HG03064 (cell line): Measurements from ENCODE around the gene GCAT.

Experiments used
- ATAC-seq: cut with Tn5 transposase; IDR thresholded peaks from one replicate; pipeline ENCODE4 v1.9.1; 2021; ENCODE audit warnings: low read depth; ENCODE audit not compliant: unreplicated experiment

The GCAT gene

DNA sequence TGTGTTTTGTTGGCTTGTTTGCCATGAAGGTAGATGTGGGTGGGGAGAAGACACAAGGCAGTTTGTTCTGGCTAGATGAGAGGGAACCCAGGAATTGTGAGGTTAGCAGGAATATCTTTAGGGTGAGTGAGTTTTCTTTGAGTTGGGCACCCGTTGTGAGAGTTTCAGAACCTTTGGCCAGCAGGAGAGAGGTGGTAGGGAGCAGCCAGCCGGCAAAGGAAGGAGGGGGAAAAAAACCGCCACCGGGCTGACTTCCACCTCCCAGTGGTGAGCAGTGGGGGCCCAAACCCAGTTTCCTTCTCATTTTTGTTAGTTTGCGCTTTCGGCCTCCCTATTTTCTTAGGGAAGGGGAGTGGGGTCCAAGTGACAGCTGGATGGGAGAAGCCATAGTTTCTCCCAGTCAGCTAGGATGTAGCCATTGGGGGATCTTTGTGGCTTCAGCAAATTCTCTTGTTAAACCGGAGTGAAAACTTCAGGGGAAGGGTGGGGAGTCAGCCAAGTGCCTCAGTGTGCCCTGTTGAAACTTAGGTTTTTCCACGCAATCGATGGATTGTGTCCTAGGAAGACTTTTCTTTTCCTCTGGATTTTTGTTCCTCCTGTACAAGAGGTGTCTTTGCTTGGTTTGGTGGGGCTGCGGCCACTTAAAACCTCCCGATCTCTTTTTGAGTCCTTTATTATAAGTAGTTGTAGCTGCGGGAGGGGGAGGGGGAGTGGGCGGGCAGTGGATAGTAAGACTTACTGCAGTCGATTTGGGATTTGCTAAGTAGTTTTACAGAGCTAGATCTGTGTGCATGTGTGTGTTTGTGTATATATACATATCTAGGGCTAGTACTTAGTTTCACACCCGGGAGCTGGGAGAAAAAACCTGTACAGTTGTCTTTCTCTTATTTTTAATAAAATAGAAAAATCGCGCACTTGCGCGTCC, 1.1 kb upstream of the GCAT start:
- ATAC-seq: no peak

DNA sequence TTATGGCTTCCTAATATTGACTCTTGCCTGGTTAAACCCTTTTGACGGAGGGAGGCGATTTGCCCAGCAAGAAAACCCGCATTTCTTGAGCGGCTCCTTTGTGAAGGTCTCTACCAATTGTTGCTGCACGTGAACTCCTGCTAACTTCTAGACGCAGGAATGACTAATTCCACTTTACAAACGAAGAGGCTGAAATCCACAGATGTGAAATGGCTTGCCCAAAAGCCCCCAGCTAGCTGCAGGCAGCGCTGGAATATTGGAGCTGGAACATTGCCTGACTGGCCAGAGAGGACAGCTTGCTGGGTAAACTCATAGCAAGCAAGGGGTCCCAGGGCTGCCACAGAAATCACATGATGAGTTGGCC, 542 bp downstream of the GCAT start:
- ATAC-seq: no peak

DNA sequence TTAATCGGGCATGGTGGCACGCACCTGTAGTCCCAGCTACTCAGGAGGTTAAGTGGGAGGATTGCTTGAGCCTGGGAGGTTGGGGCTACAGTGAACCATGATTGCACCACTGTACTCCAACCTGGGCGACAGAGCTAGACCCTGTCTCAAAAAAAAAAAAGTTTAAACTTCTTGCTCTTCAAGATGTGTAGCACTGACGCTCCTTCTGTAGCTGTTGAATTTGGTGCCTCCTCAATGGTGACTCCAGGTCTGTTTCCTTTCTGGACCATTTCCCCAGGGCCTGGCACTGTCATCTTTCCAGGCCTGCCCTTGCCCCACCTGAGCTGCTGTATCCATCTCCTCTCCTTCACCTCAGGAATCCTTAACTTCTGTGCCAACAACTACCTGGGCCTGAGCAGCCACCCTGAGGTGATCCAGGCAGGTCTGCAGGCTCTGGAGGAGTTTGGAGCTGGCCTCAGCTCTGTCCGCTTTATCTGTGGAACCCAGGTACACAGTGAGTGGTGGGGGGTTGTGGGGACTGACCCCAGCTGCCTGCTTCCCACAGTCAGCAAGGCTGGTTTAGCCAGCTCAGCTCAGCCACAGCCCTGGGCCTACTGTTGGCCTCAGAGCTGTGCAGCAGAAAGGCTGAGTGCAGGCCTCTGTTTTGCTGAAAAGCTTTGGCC, 2.1 kb downstream of the GCAT start:
- ATAC-seq: no peak

DNA sequence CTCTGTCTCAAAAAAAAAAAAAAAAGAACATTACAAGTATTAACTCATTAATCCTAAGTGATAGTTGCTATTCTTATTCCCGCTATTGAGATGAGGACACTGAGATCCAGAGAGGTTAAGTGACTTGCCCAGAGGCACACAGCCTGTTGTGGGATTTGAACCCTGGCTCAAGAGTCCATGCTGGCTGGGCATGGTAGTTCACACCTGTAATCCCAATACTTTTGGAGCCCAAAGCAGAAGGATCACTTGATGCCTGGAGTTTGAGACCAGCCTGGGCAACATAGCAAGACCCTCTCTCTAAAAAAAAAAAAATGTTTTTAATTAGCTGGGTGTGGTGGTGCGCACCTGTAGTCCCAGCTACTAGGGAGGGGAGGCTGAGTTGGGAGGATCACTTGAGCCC, 4.1 kb downstream of the GCAT start:
- no peak for ATAC-seq

DNA sequence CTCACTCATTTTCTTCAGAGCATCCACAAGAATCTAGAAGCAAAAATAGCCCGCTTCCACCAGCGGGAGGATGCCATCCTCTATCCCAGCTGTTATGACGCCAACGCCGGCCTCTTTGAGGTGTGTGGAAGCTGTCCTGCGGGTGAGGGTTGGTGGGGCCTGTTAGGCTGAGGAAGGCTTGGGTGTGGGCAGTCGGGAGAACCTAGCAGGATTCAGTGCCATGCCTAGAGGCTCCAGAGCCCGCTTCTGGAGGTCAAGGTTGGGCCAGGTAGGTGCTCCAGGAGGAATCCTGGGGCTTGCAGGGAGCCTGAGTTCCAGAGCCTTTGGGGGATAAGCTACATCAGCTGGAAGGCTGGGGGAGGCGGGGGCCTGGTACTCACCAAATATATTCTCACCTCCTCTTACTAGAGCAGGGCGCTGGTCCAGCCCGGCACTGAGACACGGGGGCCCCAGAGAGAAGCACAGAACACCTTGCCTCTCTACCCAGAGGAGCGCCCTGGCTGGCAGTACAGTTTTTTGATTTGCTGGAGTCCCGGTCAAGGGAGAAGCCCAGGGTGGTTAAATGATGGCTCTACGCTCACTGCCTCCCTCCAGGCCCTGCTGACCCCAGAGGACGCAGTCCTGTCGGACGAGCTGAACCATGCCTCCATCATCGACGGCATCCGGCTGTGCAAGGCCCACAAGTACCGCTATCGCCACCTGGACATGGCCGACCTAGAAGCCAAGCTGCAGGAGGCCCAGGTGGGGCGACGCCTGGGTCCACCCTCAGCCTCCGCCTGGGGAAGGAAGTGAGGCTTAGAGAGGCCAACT, 5.3 kb downstream of the GCAT start:
- ATAC-seq: no peak

DNA sequence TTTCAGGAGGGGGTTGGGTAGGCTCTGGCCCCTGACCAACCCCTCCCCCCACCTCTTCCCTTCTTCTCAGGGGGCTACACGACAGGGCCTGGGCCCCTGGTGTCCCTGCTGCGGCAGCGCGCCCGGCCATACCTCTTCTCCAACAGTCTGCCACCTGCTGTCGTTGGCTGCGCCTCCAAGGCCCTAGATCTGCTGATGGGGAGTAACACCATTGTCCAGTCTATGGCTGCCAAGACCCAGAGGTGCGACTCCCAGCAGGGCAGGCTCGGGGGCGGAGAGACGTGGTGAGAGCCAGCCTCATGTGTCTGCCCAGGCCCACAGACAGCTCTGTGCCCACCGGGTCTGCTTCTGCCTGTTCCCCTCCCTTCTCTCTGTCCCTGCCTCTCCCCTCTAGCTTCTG, 7.9 kb downstream of the GCAT start:
- no peak for ATAC-seq

DNA sequence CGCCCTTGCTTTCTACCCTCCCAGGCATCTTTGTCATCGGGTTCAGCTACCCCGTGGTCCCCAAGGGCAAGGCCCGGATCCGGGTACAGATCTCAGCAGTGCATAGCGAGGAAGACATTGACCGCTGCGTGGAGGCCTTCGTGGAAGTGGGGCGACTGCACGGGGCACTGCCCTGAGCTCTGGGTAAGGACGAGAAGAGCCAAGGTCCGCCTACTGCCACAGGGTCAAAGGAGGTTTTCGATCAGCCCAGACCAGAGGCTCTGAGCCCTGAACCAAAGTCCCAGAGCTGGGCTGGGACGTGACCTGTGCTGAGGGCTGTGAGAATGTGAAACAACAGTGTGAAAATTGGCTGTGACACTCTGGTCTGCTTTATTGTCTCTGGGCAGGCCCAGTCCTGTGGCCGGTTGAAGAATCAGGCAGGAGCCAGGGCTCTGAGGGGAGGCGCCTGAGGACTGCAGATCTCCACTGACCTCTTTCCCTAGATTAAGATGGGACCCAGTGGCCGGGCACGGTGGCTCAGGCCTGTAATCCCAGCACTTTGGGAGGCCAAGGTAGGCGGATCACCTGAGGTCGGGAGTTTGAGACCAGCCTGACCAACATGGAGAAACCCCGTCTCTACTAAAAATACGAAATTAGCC, 8.9 kb downstream of the GCAT start:
- no peak for ATAC-seq

DNA sequence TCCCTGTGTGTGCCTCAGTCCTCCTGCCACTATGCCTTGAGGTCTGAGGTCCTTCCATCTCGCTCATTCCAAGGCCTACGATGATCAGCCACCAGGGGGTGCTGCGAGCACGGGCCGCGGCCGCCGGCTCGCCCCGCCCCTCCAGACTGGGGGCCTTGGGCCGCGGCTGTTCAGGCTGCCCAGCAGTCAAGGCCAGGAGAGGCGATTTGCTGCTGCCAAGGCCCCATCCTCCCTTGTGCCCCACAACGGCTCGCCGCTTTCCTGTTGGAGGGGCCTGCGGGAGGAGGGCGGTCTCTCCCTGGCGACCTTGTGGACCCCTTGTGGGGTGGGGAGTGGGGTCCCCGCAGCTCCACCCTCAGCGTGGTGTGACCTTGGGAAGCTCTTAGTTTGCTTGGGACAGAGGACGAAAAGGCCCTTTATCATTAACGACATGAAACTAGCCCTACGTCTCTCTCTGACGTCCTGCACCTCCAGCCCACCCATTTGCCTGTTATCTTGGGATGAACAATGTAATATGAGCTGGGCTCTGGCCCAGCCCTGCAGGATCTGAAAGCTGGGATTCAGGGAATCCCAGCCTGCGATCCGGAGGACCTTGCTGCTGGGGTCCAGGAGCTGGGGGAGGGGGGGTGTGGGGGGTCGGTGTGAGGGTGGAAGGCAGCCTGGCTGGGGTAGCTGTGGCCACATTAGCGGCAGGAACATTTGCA, 10.1 kb downstream of the GCAT start:
- no peak for ATAC-seq

DNA sequence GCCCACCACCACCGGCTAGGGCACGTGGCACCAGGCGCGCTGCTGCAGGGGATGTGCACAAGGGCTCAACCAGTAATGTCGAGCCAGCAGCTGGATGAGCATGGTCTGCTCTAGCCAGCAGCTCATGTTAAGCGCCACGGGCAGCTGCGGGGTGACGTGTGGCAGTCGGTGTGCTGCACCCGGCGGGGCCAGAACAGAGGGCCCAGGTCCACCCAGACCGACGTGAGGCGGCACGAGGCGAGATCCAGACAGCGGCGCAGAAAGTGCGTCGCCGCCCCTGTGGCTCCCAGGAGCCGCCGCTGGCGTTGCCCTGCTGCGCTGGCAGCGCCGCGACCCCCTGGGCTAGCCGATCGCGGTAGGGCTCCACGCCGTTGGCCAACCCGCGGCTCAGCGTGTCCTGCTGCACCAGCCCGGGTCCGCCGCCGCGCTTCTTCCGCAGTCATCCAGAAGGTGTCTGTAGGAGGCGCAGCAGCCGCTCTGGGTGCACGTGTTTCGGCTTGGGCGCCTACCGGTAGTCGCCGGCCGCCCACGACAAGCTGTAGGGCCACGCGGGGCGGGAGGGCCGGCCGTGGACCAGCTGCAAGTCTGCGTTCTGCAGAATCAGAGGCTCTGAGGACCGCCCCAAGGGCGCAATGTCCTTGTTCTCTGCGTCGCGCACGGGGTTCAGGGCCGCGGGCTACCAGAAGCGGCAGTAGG, 10.8 kb downstream of the GCAT start:
- ATAC-seq: no peak

DNA sequence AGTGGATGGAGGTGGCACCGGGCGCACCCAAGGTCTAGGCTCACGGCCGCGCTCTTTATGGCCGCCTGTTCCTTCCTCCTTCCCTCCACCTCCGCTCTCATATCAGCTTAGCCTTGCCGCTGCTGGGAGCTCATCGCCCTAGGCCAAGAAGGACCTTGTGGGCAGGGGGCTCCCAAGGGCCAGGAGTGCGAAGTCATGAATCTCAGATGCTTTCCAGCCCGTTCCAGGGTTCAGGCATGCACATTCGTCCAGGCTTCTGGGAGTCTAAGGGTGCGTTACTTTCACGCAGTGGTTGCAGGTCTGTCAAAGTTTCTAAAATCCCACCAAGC, 11.3 kb downstream of the GCAT start:
- no peak for ATAC-seq

DNA sequence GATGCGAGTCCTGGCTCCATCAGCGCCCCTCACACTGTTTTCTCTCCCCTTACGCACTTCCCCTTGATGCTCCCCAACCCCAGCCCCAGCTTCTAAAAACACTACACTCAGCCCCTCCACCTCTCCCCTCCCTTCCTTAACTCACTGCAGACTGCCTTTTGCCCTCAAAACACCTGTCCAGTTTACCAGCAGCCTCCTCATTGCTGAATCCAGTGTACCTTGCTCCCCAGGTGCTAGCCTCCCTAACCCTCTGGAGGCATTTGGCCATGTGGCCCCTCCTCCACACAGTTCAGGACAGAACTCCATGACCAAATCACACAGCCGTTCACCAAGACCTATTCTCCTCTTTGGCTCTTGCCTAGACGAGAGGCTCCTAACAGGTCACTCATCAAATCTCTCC, 12.6 kb downstream of the GCAT start:
- ATAC-seq: no peak

DNA sequence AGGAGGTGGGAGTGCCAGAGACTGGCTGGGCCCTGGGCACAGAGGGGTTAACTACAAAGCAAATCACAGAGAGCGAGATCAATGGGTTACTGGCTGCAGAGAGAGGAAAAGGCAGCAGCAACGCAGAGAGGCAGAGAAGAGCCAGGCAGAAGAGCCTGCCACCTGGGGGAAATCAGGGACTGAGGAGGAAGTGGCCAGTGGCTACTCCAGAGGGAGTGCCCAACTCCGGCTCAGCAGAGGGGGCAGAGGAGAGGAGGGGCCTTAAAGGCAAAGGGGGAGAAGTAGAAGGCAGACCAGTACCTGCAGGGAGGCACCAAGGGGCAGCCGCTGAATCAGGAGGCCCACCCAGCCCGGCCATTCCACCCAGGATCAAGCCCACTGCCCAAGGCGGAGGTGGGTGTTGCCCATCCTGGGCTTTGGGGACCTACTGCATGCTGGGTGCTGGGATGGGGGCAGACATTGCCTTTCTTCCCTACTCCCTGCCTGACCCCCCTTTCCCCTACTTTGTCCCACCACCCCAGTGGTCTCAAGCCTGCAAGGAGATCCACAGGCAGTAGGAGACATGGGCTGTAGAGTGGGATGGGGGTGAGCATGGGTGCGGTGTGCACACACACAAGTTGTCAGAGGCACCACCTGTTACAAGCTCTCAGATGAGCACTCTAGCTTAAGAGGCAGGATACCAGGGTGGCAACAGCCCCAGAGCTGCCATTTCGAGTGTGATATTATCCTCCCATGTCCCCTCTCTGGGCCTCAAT, 14.5 kb downstream of the GCAT start:
- no peak for ATAC-seq

DNA sequence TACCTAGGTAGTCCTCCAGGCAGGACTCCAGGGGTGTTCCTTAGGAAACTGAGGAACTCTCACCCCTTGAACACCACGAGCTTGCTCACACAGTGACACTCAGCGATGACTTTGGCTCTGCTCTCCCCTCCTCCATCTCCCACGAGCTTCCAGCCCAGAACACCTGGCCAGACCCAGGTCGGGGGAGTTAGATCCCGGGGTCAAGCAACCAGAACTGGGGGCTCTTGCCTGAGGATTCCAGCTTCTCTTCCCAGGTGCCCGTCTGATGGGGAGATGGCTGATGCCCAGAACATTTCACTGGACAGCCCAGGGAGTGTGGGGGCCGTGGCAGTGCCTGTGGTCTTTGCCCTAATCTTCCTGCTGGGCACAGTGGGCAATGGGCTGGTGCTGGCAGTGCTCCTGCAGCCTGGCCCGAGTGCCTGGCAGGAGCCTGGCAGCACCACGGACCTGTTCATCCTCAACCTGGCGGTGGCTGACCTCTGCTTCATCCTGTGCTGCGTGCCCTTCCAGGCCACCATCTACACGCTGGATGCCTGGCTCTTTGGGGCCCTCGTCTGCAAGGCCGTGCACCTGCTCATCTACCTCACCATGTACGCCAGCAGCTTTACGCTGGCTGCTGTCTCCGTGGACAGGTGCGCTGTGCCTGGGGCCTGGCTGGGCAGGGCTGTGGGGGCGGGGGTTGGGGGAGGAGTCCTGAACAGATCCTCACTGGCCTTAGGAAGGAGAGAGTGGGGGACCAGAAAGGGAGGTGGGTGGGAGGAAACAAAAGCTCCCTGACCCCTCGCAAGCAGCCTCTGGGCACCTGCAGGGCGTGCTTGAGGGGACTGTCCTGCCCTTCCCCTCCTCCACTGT, 15.6 kb downstream of the GCAT start, which contains the start of gene GALR3:
Gene GALR3 (plus strand): TSS at position 249 of the 852 bp plus-strand sequence. CDS start 25 bp downstream, at position 274.
- no peak for ATAC-seq

DNA sequence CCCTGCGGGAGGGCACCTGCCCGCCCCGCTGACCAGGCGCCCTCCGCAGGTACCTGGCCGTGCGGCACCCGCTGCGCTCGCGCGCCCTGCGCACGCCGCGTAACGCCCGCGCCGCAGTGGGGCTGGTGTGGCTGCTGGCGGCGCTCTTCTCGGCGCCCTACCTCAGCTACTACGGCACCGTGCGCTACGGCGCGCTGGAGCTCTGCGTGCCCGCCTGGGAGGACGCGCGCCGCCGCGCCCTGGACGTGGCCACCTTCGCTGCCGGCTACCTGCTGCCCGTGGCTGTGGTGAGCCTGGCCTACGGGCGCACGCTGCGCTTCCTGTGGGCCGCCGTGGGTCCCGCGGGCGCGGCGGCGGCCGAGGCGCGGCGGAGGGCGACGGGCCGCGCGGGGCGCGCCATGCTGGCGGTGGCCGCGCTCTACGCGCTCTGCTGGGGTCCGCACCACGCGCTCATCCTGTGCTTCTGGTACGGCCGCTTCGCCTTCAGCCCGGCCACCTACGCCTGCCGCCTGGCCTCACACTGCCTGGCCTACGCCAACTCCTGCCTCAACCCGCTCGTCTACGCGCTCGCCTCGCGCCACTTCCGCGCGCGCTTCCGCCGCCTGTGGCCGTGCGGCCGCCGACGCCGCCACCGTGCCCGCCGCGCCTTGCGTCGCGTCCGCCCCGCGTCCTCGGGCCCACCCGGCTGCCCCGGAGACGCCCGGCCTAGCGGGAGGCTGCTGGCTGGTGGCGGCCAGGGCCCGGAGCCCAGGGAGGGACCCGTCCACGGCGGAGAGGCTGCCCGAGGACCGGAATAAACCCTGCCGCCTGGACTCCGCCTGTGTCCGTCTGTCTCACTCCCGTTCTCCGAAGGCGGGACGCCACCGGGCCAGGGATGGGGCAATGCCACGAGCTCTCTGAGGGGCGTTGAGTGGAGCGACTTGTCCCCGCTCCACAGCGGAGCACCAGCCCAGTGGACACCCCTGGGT, 17.2 kb downstream of the GCAT start:
- ATAC-seq: no peak

DNA sequence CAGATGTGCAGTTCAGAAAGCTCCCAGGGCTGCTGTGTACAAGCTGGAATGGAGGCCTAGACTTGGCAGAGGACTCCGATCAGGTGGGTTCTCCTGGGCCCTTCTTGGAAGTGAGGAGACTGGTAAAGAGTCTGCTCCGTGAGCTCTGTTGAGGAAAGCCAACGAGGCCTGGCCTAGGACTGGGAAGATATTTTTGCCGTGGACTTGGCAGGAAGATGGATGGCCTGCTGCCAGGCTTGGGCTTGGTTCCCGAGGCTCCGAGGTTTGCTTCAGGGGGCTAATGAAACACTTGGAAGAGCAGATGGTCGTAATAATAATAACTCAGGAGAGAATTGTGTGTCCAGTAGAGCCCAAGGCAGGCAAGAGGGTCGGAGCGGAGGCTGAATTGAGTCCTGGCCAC, 19.3 kb downstream of the GCAT start:
- no peak for ATAC-seq

DNA sequence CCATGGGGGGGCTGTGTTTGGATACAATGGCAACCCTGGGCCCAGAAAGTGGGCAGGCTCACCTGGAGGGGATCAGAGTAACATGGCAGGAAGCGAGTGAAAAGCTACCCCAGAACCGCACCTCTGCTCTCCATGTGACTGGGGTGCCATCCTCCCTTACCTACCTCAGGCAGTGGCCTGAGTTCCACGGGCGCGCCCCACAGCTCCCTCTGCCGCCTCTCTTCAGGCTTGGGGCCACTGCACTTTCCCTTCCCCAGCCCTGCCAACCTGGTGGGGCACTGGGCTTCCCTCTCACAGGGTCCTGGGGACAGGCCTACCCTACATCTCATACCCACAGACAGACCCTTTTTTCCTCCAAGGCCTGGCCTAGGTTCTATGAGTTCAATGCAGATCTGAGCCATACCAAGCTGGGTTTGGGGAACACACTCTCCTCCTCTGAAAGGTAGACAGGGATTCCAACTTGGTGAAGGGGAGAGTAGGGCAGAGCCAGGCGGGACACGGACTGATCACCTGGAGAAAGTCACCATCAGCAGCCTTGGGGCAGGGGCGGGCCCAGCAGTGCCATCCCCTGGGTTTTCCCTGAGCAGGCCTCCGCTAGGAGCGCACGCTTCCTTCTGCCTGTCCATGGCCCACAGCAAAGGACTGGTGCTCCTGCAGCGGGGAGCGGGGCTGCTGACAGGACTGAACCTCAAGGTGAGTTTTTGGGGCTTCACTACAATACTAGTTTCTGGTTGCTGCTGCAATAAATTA, 22.5 kb downstream of the GCAT start:
- ATAC-seq: no peak
